ENCODE data around the gene RUNX2. TPM values are rescaled to one million over a fixed set of nuclear protein-coding genes. Genes with fewer than 3 reads are reported as not detected.

RUNX2 gene
- total and polyA plus RNA-seq, 9 of the 15 experiments (the other 6 are each of a cell fraction or from before 2014, with no cell fraction given) = 0.29 to 1.00 (median 0.43) TPM

DNA sequence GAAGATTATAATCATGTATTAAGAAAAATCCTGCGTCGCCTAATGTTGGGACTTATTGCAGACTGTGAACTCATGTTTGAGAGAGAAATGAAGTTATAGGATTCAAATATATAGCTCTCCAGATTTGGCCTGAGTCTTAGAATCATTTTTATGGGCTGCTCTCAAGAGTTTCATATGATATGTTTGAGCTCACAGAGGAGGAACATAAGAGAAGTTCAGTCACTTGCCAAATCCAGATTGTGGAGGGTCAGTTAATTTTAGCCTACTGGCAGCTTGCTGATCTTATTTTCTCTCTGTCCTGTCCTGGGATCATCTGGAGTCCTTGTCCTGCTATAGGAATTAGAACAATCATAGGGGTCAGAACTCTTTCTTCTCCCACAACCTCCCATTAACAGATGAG, 235.7 kb downstream of the RUNX2 start:
- in situ Hi-C loops (cut with MboI) = no loop called here
- Histone ChIP-seq H2AFZ (ENCODE audit: low read depth, low read length) (no peak overlapping the region), H3K4me2 (ENCODE audit: insufficient read depth, low read length) (no peak overlapping the region), H3K27ac (ENCODE audit: extremely low read depth, low read depth, low read length) (no peak overlapping the region), H3K36me3 (ENCODE audit: control insufficient read depth, insufficient read depth, low read length) (no peaks in the 10 kb centered on the region), H3K9ac (ENCODE audit: insufficient read depth in 1 of 2, low read depth in 2 of 2, low read length in 2 of 2) (no peak overlapping the region), H4K20me1 (replicated peaks; ENCODE audit: control insufficient read depth, insufficient read depth, low read length) (no peaks in the 10 kb centered on the region), H3K79me2 (ENCODE audit: control insufficient read depth, insufficient read depth, low read length) (no peaks in the 10 kb centered on the region), H3K9me1 (ENCODE audit: control insufficient read depth, insufficient read depth, low read length) (no peaks in the 10 kb centered on the region), H3K27me3 (ENCODE audit: control insufficient read depth in 2 of 2, insufficient read depth in 2 of 2, low read length in 2 of 2) (peaks cover 2 to 32% of the 10 kb centered on the region in 2 experiments; a peak in 2 of 5 replicates), H3K9me3 (replicated peaks; ENCODE audit: control insufficient read depth, insufficient read depth, low read depth, low read length) (no peaks in the 10 kb centered on the region), H3K4me3 (no peak overlapping the region), H3K4me1 (replicated peaks in 1 of 2; ENCODE audit: control insufficient read depth in 2 of 2, insufficient read depth in 2 of 2, low read length in 2 of 2) (no peaks in the 10 kb centered on the region)
- BruUV-seq (replicated peaks) = no TSS peak
- WGBS (ENCODE audit: insufficient coverage, low coverage, missing lambda C conversion rate) = 2% methylated on average over 2 of the region's 2 CpGs
- ATAC-seq (no peak), DNase-seq (ENCODE audit: extremely low read depth in 1 of 4, low spot score in 3 of 4) (no peak), FAIRE-seq (no peak)
- ChIA-PET POLR2A (interaction anchor here (0.6 to 1.3 kb wide), 2 partner anchors 9 to 208 kb away, joined by 3 to 4 read pairs; no protein-coding TSS in a partner anchor), CTCF (ENCODE audit: low intra/inter-chr PET ratio) (no interaction called here)
- intact Hi-C loops (cut with micrococcal nuclease) = no loop called here
- no peak for TF ChIP-seq KLF16 (IDR thresholded peaks at IDR 0.05)
- TF ChIP-seq ARID3B (CRISPR knock-in tag; IDR thresholded peaks at IDR 0.05; ENCODE audit: borderline replicate concordance) = no peak
- TF ChIP-seq ZNF165 (CRISPR knock-in tag; IDR thresholded peaks at IDR 0.05; ENCODE audit: borderline replicate concordance) = no peak
- TF ChIP-seq TCF7 (IDR thresholded peaks at IDR 0.05; ENCODE audit: borderline replicate concordance) = no peak
- TF ChIP-seq, protein P1, sequence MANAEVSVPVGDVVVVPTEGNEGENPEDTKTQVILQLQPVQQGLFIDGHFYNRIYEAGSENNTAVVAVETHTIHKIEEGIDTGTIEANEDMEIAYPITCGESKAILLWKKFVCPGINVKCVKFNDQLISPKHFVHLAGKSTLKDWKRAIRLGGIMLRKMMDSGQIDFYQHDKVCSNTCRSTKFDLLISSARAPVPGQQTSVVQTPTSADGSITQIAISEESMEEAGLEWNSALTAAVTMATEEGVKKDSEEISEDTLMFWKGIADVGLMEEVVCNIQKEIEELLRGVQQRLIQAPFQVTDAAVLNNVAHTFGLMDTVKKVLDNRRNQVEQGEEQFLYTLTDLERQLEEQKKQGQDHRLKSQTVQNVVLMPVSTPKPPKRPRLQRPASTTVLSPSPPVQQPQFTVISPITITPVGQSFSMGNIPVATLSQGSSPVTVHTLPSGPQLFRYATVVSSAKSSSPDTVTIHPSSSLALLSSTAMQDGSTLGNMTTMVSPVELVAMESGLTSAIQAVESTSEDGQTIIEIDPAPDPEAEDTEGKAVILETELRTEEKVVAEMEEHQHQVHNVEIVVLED (CRISPR knock-in tag; IDR thresholded peaks at IDR 0.05) = no peak
- TF ChIP-seq SMARCE1 (IDR thresholded peaks at IDR 0.05) = no peak
- no peak for TF ChIP-seq SNRNP70 (optimal IDR thresholded peaks at IDR 0.05; ENCODE audit: low read depth, low read length)
- TF ChIP-seq NFIC (IDR thresholded peaks at IDR 0.05) = no peak
- TF ChIP-seq ZNF830 (CRISPR knock-in tag; IDR thresholded peaks at IDR 0.05) = no peak
- TF ChIP-seq DDX20 (tag; IDR thresholded peaks at IDR 0.05; ENCODE audit: low read depth) = no peak
- TF ChIP-seq NONO (IDR thresholded peaks at IDR 0.05; ENCODE audit: low read depth in 2 of 2, low read length in 1 of 2) = no peak
- no peak for TF ChIP-seq HMG20A (CRISPR knock-in tag; conservative IDR thresholded peaks at IDR 0.05)
- no peak for TF ChIP-seq SRSF3 (IDR thresholded peaks at IDR 0.05; ENCODE audit: insufficient read depth, low read length)
- no peak for TF ChIP-seq ZNF444 (CRISPR knock-in tag; IDR thresholded peaks at IDR 0.05)
- no peak for TF ChIP-seq FOXA3 (CRISPR knock-in tag; conservative IDR thresholded peaks at IDR 0.05 in 1 of 2, IDR thresholded peaks at IDR 0.05 in 1 of 2)
- TF ChIP-seq CBFA2T2 (conservative IDR thresholded peaks at IDR 0.05) = no peak
- TF ChIP-seq ZNF175 (CRISPR knock-in tag; IDR thresholded peaks at IDR 0.05; ENCODE audit: low read depth) = no peak
- TF ChIP-seq GTF2F1 (IDR thresholded peaks at IDR 0.05; ENCODE audit: low read depth, low read length) = no peak
- no peak for TF ChIP-seq FUS (optimal IDR thresholded peaks at IDR 0.05; ENCODE audit: low read depth, low read length)

All from K562 (cell line).